Measurements from ENCODE around the gene ZG16.
"Not testable (repeated sequence)": the region's sequence is repeated elsewhere in the genome, so short reads cannot be mapped to it uniquely, and the experiment has no call there.

ZG16 gene, protein sequence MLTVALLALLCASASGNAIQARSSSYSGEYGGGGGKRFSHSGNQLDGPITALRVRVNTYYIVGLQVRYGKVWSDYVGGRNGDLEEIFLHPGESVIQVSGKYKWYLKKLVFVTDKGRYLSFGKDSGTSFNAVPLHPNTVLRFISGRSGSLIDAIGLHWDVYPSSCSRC

GRCh38 chr16:29777576-29778350 lies at the start of gene ZG16:
Gene ZG16, plus strand, starts transcription at chr16:29778256. Its CDS starts 1,011 bp downstream, at chr16:29779267.
- DNase-seq (ENCODE audit: low read depth): no peak

DNA sequence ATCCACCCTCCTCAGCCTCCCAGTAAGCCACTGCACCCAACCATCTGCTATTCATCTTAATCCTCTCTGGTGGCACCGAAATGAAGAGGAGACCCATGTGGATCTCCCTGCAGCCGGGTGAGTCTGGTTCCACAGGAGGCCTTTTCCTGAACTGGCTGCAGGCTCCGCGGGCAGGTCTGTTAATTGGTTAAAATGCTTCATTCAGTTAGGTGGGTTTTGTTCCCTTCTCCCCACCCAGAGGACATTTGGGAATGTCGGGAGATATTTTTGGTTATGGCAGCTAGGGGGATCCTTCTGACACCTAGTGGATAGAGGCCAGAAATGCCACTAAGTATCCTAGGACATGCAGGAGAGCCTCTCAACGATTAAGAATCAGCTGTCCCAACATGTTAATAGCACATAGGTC lies 48.9 kb upstream of the ZG16 start:
- no peak for DNase-seq (ENCODE audit: low read depth)

DNA sequence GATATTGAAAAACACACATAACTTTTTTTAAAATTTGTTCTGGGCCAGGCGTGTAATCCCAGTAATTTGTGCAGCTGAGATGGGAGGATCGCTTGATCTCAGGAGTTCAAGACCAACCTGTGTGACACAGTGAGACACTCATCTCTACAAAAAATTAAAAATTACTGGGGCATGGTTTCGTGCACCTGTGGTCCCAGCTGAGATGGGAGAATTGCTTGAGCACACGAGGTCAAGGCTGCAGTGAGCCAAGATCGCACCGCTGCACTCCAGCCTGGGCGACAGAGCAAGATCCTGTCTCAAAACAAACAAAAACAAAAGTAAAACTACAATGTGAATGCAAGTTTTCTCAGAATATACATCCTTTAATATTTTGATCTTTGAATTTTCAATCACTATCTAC lies 47.4 kb upstream of the ZG16 start:
- DNase-seq (ENCODE audit: low read depth): no peak

GRCh38 chr16:29731768-29732601 lies 46.1 kb upstream of the ZG16 start:
- DNase-seq (ENCODE audit: low read depth): not testable (repeated sequence)

DNA sequence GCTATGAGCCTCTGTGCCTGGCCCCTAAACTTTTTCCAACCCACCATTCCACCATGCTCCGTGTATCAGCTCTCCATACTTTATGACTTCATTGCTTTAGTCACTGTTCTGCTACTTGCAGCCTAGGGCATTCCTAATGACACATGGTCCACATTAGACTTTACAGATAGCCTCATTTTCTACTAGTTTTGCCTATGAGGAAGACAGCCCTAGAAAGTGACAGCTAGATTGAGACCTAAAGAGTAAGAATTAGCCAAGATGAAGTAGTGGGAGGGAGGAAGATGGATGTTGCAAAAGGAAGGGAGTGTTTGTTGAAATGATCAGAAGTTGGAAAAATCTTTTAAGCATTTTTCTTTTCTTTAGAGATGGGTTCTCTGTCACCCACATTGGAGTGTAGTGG lies 43.3 kb upstream of the ZG16 start:
- DNase-seq (ENCODE audit: low read depth): no peak

DNA sequence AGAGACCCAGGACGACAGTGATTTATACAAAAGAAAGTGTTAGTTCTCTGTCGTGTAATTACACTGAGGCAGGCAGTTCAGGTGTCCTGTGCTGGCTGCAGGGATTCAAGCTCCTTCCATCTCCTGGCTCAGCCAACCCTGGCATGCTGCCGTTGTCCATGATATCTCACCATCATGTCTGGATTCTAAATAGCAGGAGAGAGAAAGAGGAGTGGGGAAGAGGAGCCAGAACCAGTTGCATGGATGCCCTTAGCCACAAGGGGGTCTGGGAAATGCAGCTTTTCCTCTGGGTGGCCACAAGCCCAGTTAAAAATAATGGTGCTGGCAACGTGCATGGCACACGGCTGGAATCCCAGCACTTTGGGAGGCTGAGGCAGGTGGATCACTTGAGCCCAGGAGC lies 41.9 kb upstream of the ZG16 start:
- no peak for DNase-seq (ENCODE audit: low read depth)

DNA sequence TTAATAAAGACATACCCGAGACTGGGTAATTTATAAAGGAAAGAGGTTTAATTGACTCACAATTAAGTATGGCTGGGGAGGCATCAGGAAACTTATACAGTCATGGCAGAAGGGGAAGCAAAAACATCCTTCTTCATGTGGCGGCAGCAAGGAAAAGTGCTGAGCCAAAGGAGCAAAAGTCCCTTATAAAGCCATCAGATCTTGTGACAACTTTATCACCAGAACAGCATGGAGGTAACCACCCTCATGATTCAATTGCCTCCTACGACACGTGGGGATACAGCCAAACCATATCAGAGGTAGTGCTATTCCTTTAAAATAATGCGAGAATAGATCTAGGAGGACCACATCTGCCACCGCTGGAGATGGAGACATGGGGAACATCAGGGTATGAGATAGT lies 41.3 kb upstream of the ZG16 start:
- no peak for DNase-seq (ENCODE audit: low read depth)

- DNase-seq (ENCODE audit: low read depth): no peak
Observed at GRCh38 chr16:29737713-29738112, 40.3 kb upstream of the ZG16 start.

DNA sequence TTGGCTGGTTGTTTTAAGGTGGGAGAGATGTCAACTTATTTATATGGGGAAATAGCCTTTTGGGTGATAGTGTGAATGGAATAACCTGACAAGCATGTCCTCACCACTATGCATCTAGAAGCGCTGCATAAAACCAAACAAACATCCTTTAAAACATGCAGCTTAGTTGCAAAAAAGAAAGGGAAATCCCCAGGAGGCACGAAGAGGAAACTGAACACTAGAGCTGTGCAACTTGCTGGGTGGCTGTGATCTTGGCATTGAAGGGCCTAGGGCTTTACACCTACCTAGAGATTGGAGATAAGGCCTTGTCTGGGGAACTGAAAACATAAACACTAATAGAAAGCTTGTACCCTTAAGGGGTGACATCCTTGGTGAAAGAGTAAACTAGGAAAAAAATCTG lies 39.5 kb upstream of the ZG16 start:
- peak; percentile 38 for DNase-seq (ENCODE audit: low read depth)

DNA sequence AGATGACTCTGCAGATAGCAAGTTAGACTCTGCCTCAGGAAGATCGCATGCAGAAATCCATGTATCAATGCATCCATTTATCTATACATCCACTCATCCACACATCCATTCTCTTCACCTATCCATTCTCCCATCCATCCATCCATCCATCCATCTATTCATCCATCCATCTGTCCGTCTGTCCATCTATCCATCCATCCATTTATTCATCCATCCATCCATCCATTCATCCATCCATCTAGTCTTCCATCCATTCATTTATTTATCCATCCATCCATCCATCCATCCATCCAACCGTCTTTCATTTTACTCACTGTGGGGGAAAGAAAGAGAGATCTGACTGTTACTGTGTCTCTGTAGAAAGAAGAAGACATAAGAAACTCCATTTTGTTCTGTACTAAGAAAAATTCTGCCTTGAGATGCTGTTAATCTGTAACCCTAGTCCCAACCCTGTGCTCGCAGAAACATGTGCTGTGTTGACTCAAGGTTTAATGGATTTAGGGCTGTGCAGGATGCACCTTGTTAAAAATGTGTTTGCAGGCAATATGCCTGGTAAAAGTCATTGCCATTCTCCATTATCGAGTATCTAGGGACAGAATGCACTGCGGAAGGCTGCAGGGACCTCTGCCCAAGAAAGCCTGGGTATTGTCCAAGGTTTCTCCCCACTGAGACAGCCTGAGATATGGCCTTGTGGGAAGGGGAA lies 38.0 kb upstream of the ZG16 start:
- not testable (repeated sequence) for DNase-seq (ENCODE audit: low read depth)

GRCh38 chr16:29740630-29741015 lies 37.4 kb upstream of the ZG16 start:
- DNase-seq (ENCODE audit: low read depth): not testable (repeated sequence)

DNA sequence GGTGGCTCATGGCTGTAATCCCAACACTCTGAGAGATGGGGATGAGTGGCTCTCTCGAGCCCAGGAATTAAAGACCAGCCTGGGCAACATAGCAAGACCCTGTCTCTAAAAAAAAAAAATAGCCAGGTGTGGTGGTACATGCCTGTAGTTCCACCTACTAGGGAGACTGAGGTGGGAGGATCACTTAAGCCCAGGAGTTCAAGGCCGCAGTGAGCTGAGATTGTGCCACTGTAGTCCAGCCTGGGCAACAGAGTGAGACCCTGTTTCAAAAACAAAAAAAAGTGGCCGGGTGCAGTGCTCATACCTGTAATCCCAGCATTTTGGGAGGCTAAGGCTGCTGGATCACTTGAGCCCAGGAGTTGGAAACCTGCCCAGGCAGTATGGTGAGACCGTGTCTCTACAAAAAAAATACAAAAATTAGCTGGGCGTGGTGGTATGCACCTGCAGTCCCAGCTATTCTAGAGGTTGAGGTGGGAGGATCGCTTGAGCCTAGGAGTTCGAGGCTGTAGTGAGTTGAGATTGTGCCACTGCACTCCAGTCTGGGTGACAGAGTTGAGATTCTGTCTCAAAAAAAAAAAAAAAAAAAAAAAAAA lies 35.3 kb upstream of the ZG16 start:
- no peak for DNase-seq (ENCODE audit: low read depth)

- DNase-seq (ENCODE audit: low read depth): no peak
Observed at GRCh38 chr16:29743475-29743826, 34.6 kb upstream of the ZG16 start.

DNA sequence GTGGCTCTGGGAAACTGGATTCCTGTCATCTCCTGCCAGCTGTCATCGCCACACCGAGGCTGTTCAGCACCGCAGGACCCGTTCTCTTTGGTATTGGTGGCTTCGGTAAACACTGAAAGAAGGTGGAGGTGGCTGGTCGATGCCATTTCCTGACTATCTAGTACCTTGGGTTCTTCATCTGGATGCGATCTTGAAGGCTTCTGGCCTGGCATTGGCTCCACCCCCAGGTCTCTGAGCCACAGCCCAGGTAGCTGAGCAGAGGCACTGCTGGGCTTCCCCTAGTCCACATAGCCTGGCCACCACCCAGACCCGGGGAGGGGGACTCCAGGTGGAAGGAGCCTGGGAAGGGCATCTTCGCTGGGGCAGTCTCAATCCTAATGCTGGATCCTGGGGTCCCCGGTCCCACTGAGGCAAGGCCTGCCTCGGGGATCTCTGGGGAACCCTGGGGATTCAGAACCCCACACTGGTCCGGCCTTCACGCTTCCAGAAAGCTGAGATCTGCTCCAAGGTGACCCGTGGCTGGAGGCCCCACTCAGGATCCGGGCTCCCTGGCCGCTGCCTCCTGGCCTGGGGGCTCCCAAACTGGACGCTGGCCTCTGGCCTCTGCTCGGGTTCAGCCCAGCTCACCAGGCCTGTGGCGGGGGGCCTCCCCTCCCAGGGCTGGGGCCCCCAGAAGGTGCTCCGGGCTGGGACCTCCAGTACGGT lies 34.1 kb upstream of the ZG16 start:
- peak; percentile 34 for DNase-seq (ENCODE audit: low read depth)

DNA sequence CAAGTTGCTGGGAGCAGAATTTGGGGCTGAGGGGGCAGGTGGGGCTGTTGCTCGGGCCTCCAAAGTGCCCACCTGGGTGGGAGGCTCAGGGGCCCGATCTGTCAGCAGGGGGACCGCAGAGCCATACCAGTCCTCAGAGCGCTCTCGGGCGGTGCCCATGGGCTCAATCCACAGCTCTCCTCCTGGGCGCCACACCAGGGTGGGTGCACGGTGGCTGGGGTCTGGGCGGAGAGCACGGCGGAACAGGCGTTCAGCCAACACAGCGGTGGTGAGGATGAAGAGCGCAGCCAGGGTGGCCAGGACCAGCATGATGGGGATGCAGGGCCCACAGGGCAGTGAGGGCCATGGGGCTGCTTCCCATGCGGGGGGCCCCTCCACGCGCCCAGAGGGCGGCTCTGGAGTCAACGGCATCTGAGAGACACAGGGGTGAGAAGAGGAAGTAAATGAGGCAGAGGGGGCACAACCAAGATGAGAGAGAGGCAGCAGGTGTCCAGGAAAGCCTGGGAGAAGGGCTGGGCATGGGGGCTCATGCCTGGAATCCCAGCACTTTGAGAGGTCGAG lies 33.4 kb upstream of the ZG16 start:
- no peak for DNase-seq (ENCODE audit: low read depth)

- DNase-seq (ENCODE audit: low read depth): peak; percentile 53
Observed at GRCh38 chr16:29745121-29745852, 32.8 kb upstream of the ZG16 start.

DNA sequence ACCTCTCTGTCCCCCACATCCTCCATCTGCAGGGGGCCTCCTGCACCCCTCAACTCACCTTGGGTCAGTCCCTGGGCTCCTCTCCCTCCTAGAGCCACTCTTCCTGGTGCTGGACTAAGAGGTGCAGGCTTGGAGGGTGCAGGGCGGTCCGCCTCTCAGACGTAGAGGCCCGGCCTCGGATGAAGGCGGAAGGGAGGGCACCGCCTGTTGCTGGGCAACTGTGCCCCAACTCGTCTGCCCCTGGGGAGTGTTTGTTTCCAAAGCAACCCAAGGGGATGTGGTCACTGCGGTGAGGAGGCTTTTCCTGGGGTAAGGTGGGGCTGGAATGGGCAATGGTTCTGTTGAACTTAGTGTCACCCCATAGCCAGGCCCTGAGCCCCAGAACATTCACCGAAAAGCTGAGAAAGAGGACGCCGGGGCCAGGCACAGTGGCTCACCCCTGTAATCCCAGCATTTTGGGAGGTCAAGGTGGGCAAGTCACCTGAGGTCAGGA lies 32.2 kb upstream of the ZG16 start, which contains the start of gene C16orf54:
TSS of gene C16orf54 (minus strand) at position 138 of the 493 bp plus-strand sequence. CDS start 1,039 bp downstream, outside the sequence.
- DNase-seq (ENCODE audit: low read depth): peak; percentile 87

GRCh38 chr16:29746518-29746917 lies 31.5 kb upstream of the ZG16 start:
- DNase-seq (ENCODE audit: low read depth): not testable (repeated sequence)

- no peak for DNase-seq (ENCODE audit: low read depth)
Observed at GRCh38 chr16:29747947-29748759, 29.9 kb upstream of the ZG16 start.

Data from activated gamma-delta T cell treated with anti-CD3 and anti-CD28 coated beads, Interleukin-2, amount 50 U/mL, for 16 hours (primary cell).